ENCODE data around the gene COMT.
"Not testable (repeated sequence)": the region's sequence is repeated elsewhere in the genome, so short reads cannot be mapped to it uniquely, and the experiment has no call there.

Gene COMT

GRCh38 chr22:19930551-19931486 is 10.8 kb upstream of the COMT start:
- no peak for DNase-seq

DNA sequence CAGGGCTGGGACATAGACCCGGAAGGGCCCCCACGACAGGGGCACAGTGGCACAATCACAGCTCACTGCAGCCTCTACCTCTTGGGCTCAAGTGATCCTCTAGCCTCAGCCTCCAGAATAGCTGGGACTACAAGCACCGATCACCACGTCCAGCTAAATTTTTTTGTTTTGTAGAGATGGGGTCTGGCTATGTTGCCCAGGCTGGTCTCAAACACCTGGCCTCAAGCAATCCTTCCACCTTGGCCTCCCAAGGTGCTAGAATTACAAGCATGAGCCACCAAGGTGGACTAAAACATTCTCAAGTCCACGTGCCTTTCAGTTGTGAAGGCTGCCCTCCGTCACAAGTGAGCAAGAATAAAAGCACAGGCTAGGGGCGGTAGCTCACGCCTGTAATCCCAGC is 10.1 kb upstream of the COMT start:
- no peak for DNase-seq

DNA sequence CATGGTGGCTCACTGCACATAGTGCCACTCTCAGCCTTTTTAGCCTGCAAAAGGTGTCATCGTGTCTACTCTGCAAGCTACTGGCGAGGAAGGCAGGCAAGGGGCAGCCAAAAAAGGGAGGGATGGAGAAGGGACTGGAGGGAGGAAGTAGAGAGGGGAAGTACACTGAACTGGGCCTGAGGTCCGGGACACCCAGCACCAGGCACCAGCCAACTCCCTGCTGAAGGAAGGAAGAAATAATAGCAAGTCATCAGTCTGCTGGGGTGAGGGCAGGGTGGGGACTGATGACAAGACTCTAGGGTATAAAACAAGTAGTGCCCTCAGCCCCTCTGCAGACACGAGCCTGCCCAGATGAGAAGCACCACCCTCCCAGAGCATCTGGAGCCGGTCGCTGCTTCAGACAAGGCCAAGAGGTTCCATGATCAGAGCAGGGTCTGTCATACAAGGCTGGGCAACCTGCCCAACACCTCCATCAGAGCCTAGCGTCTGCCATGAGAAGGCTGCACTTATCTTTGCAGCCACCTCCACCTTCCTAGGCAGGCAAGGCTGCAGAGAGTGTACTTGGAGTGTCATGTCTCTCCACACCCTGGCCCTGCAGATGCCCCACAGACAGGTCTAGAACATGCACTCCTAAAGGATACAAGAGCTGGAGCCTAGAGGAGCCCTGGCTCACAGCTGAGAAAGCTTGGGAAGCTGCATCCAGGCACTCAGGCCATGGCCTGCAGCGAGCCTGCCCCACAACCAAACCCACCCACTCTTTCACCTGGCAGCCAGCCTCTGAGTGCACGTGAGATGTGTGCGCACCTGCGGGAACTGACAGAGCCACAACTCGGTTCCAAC is 9.0 kb upstream of the COMT start:
- no peak for DNase-seq

- no peak for DNase-seq
Observed at GRCh38 chr22:19933341-19934241, 8.0 kb upstream of the COMT start.

DNA sequence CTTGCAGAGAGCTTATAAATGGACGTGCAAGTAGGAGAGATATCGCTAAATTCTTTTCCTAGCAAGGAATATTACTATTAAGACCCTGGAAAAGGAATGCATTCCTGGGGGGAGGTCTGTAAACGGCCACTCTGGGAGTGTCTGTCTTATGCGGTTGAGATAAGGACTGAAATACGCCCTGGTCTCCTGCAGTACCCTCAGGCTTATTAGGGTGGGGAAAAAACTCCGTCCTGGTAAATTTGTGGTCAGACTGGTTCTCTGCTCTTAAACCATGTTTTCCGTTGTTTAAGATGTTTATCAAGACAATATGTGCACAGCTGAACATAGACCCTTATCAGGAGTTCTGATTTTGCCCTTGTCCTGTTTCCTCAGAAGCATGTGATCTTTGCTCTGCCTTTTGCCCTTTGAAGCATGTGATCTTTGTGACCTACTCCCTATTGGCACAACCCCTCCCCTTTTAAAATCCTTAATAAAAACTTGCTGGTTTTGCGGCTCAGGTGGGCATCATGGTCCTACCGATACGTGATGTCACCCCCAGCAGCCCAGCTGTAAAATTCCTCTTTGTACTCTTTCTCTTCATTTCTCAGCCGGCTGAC is 6.4 kb upstream of the COMT start:
- DNase-seq, result not testable (repeated sequence)

GRCh38 chr22:19936513-19936912 is 5.1 kb upstream of the COMT start:
- DNase-seq, result no peak

DNA sequence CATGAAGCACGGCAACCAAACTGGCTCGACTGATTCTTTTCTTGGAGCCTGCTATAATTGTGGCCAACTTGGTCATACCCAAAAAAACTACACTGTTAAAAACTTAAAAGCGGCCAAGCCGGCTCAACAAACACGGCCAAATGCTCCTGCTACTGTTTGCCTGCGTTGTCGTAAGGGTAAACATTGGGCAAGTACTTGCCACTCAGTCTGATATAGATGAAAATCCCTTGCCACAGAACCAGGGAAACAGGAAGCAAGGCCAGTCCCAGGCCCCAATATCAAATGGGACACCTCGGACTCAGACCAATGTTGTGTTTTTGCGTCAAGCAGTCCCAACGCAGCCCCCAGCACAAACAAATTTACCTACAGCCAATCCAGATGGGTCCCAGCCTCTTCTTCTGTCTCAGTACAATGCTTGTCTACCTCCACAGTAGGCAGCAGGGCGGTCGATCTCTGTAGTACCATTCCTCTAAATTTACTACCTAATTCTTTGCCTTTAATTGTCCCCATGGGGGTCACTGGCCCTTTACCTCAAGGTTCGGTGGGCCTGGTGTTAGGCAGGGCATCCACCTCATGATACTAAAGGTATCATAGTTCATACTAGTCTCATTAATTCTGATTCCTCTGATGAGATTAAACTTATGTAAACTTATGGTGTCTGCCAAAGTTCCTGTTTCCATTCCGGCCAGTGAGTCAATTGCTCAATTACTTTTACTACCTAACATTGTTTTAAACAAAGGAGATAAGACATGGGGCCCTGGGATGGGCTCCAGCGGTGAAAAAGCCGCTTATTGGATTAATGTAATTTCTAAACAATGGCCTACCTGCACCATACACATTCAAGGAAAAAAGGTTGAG is 3.7 kb upstream of the COMT start:
- no peak for DNase-seq

GRCh38 chr22:19940536-19941364 is 822 bp upstream of the COMT start:
- DNase-seq, result no peak

DNA sequence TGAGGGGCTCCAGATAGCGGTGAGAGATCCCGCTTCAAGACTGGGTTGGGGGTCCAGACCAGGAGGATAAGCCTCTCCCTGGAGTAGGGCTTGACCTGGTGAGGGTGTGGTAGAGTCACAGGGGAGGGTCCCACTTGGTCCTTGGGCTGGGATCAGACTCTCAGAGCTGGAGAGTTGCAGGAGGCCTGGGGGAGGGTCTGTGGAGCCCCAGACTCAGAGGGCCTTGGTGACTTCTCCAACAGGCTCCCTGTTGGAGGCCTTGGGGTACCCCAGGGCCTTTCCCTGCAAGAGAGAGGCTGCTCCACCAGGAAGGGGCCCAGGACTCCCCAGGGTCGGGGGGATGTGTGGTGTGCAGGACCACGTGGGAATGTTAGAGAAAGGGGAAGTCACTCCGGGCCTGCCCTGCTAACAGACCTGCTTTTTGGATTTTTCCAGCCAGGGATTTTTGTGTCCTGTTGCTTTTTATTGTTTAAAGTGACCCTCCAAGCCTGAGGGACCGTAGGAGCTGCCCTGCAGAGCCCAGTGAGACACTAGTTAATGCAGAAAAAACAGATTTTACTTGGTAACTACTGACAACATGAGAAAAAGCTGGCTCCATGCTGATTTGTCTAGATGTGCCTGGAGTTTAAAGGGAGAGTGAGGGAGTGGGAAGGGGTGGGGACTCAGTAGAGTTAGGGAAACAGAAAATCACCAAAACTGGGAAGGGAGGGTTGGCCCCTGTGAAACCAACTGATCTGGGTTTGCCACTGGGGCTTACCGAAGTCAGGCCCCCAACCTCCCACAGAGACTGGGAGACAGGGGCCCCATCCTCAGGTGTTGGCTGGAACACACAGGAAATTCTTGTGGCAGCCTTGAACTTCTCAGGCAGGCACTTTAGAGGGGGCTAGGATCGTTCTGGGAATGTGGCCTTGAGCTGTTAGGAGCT is 847 bp downstream of the COMT start:
- DNase-seq, result no peak

GRCh38 chr22:19943082-19944026 is 1.8 kb downstream of the COMT start:
- DNase-seq, result no peak

DNA sequence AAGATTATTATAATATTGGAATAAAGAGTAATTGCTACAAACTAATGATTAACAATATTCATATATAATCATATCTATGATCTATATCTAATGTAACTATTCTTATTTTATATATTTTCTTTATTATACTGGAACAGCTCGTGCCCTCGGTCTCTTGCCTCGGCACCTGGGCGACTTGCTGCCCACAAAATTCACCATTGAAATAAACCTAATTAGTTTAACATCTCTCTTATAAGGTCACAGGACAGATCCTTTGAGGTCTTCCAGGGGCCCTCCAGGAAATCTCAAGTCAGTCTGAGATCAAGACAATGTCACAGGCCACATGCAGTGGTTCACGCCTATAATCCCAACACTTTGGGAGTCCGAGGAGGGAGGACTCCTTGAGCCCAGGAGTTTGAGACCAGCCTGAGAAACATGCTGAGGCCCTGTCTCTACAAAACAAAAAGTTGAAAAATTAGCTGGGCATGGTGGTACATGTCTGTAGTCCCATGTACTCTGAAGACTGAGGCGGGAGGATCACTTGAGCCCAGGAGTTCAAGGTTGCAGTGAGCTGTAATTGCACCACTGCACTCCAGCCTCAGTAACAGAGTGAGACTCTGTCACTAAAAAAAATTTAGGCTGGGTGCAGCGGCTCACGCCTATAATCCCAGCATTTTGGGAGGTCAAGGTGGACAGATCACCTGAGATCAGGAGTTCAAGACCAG is 6.6 kb downstream of the COMT start:
- no peak for DNase-seq

DNA sequence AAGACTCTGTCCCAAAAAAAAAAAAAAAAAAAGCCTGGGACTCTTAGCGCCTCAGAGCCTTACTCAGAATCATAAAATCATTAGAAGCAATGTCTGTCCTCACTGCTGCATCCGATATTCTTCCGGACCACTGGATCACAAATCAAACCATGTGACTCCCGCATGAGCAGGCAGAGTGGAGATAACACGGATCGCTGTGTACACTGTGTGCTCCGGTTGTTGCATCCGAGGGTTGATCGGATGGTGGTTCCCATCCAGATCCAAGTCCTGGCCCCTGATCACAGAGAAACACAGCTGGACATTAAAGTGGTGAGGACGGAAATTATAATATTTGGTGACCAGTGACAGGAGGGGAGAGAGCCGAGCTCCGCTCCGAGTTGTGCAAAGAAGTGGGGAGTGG is 9.8 kb downstream of the COMT start:
- no peak for DNase-seq

GRCh38 chr22:19955241-19956128 is 13.9 kb downstream of the COMT start:
- DNase-seq, result no peak

GRCh38 chr22:19957445-19957844 is 15.9 kb downstream of the COMT start:
- no peak for DNase-seq

GRCh38 chr22:19958083-19959042 is 16.8 kb downstream of the COMT start:
- DNase-seq, result no peak
